BJ (cell line): ENCODE measurements around the gene NLRP4. TPM values are rescaled to one million over a fixed set of nuclear protein-coding genes. Genes with fewer than 3 reads are reported as not detected.

Experiments
- CTCF ChIA-PET: fragments of 350-600 bp; formaldehyde crosslinking; extraction: SDS; loops from one replicate; lab custom pipeline; 2021; ENCODE audit warnings: antibody characterized with exemption, inconsistent platforms; lab: Yijun Ruan, JAX
- POLR2A ChIA-PET: fragments of 300-600 bp; sonication (Branson Sonifier 250); formaldehyde crosslinking; extraction: SDS; loops from one replicate; lab custom pipeline; 2021; ENCODE audit warnings: antibody characterized with exemption; lab: Charles Lee
- DNase-seq: peaks from one replicate; pipeline ENCODE4 v3.0.0-alpha.2; 2011; ENCODE audit warnings: low read depth
- H3K27me3 ChIP-seq: 2 replicates; pipeline ENCODE4 v1.6.0; 2011; ENCODE audit warnings: low read length; ENCODE audit not compliant: control insufficient read depth, insufficient read depth
- H3K36me3 ChIP-seq: 2 replicates; pipeline ENCODE4 v1.5.1; 2011; ENCODE audit warnings: low read length; ENCODE audit not compliant: control insufficient read depth, insufficient read depth
- H3K4me3 ChIP-seq: 2 replicates; pipeline ENCODE4 v1.5.1; 2011; ENCODE audit warnings: low read depth, mild to moderate bottlenecking, control low read depth, low read length
- polyA plus RNA-seq: library from polyadenylated mRNA; depleted of rRNA; stranded (reverse); fragments of >200 nt; gene quantifications from 2 replicates; pipeline ENCODE4 v1.2.3, GENCODE V29; 2011
- TF ChIP-seq, protein P1 (sequence below): IDR thresholded peaks from 2 replicates; pipeline ENCODE4 v1.5.1; 2011; ENCODE audit warnings: low read depth, mild to moderate bottlenecking, control low read depth, inconsistent platforms, low read length, moderate library complexity; ENCODE audit not compliant: insufficient read depth

NLRP4 gene
- polyA plus RNA-seq, 1 experiment = not detected

DNA sequence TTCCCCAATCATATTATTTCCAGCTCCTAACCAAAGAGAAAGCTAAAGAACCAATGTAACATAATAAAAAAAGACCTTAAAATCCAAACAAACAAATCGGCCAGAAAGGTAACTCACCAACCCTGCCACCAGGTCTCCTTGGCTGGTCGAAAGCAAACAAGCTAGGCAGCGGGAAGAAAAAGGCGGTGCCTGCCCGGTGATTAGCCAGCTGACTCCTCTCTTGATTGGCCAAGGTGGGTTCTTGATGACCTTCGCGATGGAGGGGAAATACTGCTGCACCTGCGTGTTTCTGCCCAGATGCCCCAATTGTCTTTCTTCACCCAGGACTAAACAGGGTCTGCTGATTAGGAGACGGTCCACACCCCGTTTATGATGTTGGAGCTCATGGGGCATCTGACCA is 4.5 kb upstream of the NLRP4 start, which contains the start of gene NLRP11:
NLRP11 (minus strand) TSS at position 154 of the 400 bp plus-strand sequence. CDS start 13,825 bp downstream, outside the sequence.
- ChIA-PET CTCF (no interaction called here), POLR2A (no interaction called here)
- no peak for DNase-seq
- H3K36me3 ChIP-seq = no peaks in the 10 kb centered on the region
- TF ChIP-seq, protein P1, sequence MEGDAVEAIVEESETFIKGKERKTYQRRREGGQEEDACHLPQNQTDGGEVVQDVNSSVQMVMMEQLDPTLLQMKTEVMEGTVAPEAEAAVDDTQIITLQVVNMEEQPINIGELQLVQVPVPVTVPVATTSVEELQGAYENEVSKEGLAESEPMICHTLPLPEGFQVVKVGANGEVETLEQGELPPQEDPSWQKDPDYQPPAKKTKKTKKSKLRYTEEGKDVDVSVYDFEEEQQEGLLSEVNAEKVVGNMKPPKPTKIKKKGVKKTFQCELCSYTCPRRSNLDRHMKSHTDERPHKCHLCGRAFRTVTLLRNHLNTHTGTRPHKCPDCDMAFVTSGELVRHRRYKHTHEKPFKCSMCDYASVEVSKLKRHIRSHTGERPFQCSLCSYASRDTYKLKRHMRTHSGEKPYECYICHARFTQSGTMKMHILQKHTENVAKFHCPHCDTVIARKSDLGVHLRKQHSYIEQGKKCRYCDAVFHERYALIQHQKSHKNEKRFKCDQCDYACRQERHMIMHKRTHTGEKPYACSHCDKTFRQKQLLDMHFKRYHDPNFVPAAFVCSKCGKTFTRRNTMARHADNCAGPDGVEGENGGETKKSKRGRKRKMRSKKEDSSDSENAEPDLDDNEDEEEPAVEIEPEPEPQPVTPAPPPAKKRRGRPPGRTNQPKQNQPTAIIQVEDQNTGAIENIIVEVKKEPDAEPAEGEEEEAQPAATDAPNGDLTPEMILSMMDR = no peak
- no peak within 1 kb of the TSS for H3K4me3 ChIP-seq
- no peaks in the 10 kb centered on the region for H3K27me3 ChIP-seq

DNA sequence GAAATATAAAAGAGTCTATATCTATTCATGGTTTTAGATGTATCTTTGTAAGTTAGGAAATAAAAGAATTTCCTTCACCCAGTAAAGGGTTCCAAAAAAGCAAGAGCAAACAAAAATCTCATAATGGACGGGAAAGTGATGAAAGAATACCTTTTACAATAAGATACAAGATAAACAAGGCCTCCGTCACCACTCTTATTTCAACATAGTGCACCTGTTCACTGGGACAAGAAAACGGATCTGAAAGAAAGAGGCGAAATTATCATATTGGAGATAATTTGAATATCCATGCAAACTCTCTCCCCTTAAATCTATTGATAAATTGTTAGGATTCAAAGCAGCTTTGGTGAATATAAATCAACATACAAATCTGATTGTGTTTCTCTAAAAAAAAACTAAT is 3.7 kb upstream of the NLRP4 start:
- no peaks in the 10 kb centered on the region for H3K27me3 ChIP-seq
- TF ChIP-seq, protein P1 = no peak
- no peak overlapping the region for H3K4me3 ChIP-seq
- POLR2A ChIA-PET = no interaction called here
- DNase-seq = no peak
- H3K36me3 ChIP-seq = no peaks in the 10 kb centered on the region
- CTCF ChIA-PET = no interaction called here

DNA sequence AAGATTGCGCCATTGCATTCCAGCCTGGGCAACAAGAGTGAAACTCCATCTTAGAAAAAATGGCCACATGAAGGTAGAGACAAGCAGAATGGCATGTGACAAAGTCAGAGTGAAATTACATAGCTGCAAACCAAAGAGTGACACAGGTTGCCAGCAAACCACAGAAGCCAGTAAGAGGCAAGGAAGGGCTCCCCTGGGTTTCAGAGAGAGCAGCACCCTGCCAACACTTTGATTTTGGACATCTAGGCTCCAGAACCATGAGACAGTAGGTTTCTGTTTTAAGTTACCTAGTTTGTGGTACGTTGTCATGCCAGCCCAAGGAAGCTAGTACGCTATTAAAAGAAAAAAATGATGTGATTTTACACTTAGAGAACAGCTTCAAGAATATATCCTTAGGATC is 1.9 kb downstream of the NLRP4 start:
- H3K27me3 ChIP-seq = no peaks in the 10 kb centered on the region
- DNase-seq = no peak
- POLR2A ChIA-PET = no interaction called here
- CTCF ChIA-PET = no interaction called here
- TF ChIP-seq, protein P1 = no peak
- H3K36me3 ChIP-seq = no peaks in the 10 kb centered on the region
- H3K4me3 ChIP-seq = no peak overlapping the region

DNA sequence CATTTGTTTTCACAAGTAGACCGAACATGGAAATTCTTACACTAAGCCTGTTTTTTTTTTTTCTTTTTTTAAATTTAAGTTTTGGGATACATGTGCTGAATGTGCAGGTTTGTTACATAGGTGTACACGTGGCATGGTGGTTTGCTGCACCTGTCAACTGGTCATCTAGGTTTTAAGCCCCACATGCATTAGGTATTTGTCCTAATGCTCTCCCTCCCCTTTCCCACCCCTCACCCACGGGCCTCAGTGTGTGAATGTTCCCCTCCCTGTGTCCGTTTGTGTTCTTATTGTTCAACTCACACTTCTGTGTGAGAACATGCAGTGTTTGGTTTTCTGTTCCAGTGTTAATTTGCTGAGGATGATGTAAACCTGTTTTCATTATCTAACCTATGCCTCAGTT is 2.6 kb downstream of the NLRP4 start:
- CTCF ChIA-PET = no interaction called here

DNA sequence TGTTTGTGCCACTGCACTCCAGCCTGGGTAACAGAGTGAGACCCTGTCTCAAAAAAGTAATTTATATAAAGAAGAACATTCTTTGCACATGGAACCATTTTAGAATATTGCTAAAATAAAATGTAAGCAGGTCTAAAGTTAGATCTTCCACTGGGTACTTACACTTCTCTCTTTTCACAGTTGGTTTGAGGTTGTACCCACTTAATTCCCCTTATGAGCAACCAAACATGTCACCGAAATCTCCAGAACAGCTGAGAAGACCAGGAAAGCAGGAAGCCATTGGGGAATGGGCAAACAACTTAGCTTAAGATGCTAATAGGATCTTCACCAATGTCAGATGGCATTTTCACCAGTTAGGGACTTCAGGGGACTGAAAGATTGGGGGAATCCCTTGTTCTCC is 18.8 kb downstream of the NLRP4 start:
- TF ChIP-seq, protein P1 = no peak
- H3K27me3 ChIP-seq = no peaks in the 10 kb centered on the region
- ChIA-PET CTCF (no interaction called here), POLR2A (no interaction called here)
- no peaks in the 10 kb centered on the region for H3K36me3 ChIP-seq
- no peak overlapping the region for H3K4me3 ChIP-seq
- no peak for DNase-seq

More for the DNA sequence above, 2.6 kb downstream of the NLRP4 start:
- TF ChIP-seq, protein P1 = no peak
- Histone ChIP-seq H3K27me3 (no peaks in the 10 kb centered on the region), H3K36me3 (no peaks in the 10 kb centered on the region), H3K4me3 (no peak overlapping the region)
- DNase-seq = no peak
- POLR2A ChIA-PET = no interaction called here
